H1 (cell line): ENCODE results near the gene KCNJ9. TPM values are rescaled to one million over a fixed set of nuclear protein-coding genes. Genes with fewer than 3 reads are reported as not detected.

Source experiments
- BRCA1 ChIP-seq: IDR thresholded peaks from 2 replicates; pipeline ENCODE4 v1.6.1; 2012; ENCODE audit warnings: low read depth, low read length, improper control_type of control experiment
- E2F6 ChIP-seq: IDR thresholded peaks from 2 replicates; pipeline ENCODE4 v1.6.1; 2012; ENCODE audit warnings: inconsistent platforms
- MAX ChIP-seq: IDR thresholded peaks from 2 replicates; pipeline ENCODE4 v1.6.1; 2012; ENCODE audit warnings: inconsistent platforms
- POLR2AphosphoS5 ChIP-seq: IDR thresholded peaks from 2 replicates; pipeline ENCODE4 v1.6.1; 2011; ENCODE audit warnings: low read depth, low read length
- RNF2 ChIP-seq: fragments of 200-900, 300-1000 bp; sonication (generic); IDR thresholded peaks from 2 replicates; pipeline ENCODE4 v1.7.1; 2016; ENCODE audit warnings: borderline replicate concordance, low read depth, mild to moderate bottlenecking, antibody characterized with exemption, low read length; ENCODE audit not compliant: poor library complexity, severe bottlenecking; ENCODE audit errors: missing control alignments
- SIX5 ChIP-seq: IDR thresholded peaks from 2 replicates; pipeline ENCODE4 v1.6.1; 2011; ENCODE audit warnings: mild to moderate bottlenecking, low read depth, low read length
- polyA plus RNA-seq, 7 experiments: library from polyadenylated mRNA; depleted of rRNA in 3 of 7; stranded (reverse) in 5 of 7; unstranded in 2 of 7; fragments of >200 nt in 5 of 7; fragments of 200-250 nt in 2 of 7; gene quantifications; 1 replicate in 5 of 7; 2 replicates in 1 of 7; 4 replicates in 1 of 7; pipeline versions ENCODE4 v1.2.1 to v1.2.3, GENCODE V29; 2011 to 2013; ENCODE audit warnings: missing spikeins in 2 of 7, mixed read lengths in 2 of 7
- total RNA-seq: library from RNA; stranded (reverse); fragmentation: NEBNext Ultra II Directional; extraction: Animal tissue kit (Norgen Biotek cat#: 25700); gene quantifications from 2 replicates; pipeline ENCODE4 v1.2.1, GENCODE V29; 2021

Gene KCNJ9
- total and polyA plus RNA-seq, 2 of the 8 experiments (the other 6 are each of a cell fraction or from before 2014, with no cell fraction given): 0.02 to 0.13 TPM

- TF ChIP-seq MAX (no peak), BRCA1 (no peak), SIX5 (no peak), RNF2 (no peak), POLR2AphosphoS5 (no peak), E2F6 (no peak)
- TF ChIP-seq, all 59 proteins: peak for 0
Observed at GRCh38 chr1:160118928-160119327, 37.6 kb downstream of the KCNJ9 start (continued).
